Smooth muscle cell (in vitro differentiated cells): ENCODE data around the gene SPECC1L. TPM values are rescaled to one million over a fixed set of nuclear protein-coding genes. Genes with fewer than 3 reads are reported as not detected.

Experiments used
- DNase-seq: peaks from one replicate; lab custom pipeline; 2025; ENCODE audit not compliant: unreplicated experiment; lab: John Stamatoyannopoulos, UW
- H2AFZ ChIP-seq: fragments of 200-600 bp; sonication (generic); 2 replicates; pipeline ENCODE4 v1.6.0; 2016; ENCODE audit warnings: antibody characterized with exemption, low read depth, mild to moderate bottlenecking
- H3F3A ChIP-seq: fragments of 200-600 bp; sonication (generic); 2 replicates; pipeline ENCODE4 v1.6.0; 2017; ENCODE audit warnings: antibody characterized with exemption, low read depth
- H3K27ac ChIP-seq: fragments of 200-600 bp; sonication (generic); 2 replicates; pipeline ENCODE4 v1.5.1; 2016; ENCODE audit warnings: low read depth, mild to moderate bottlenecking
- H3K27me3 ChIP-seq: fragments of 200-600 bp; sonication (generic); 2 replicates; pipeline ENCODE4 v1.6.1; 2016; ENCODE audit warnings: low read depth, mild to moderate bottlenecking
- H3K36me3 ChIP-seq: fragments of 200-600 bp; sonication (generic); 2 replicates; pipeline ENCODE4 v1.5.1; 2016; ENCODE audit warnings: low read depth
- H3K4me1 ChIP-seq: fragments of 200-600 bp; sonication (generic); 2 replicates; pipeline ENCODE4 v1.5.1; 2016; ENCODE audit warnings: low read depth
- H3K4me2 ChIP-seq: fragments of 200-600 bp; sonication (generic); 2 replicates; pipeline ENCODE4 v1.6.0; 2016; ENCODE audit warnings: mild to moderate bottlenecking
- H3K4me3 ChIP-seq: fragments of 200-600 bp; sonication (generic); 2 replicates; pipeline ENCODE4 v1.5.1; 2016; ENCODE audit warnings: mild to moderate bottlenecking
- H3K79me2 ChIP-seq: fragments of 200-600 bp; sonication (generic); 2 replicates; pipeline ENCODE4 v1.6.0; 2016; ENCODE audit warnings: low read depth, mild to moderate bottlenecking
- H3K9ac ChIP-seq: fragments of 200-600 bp; sonication (generic); 2 replicates; pipeline ENCODE4 v1.6.0; 2016; ENCODE audit warnings: low read depth
- H3K9me3 ChIP-seq: fragments of 200-600 bp; sonication (generic); replicated peaks from 2 replicates; pipeline ENCODE4 v1.5.1; 2016; ENCODE audit warnings: low read depth
- H4K20me1 ChIP-seq: fragments of 200-600 bp; sonication (generic); 2 replicates; pipeline ENCODE4 v1.6.0; 2016; ENCODE audit warnings: low read depth
- WGBS: methylation state at CpG from one replicate; pipeline ENCODE4 v1.1.7; 2016; ENCODE audit warnings: low lambda C conversion rate; 5-methylcytosine and 5-hydroxymethylcytosine counted together
- polyA plus RNA-seq: library from polyadenylated mRNA; unstranded; fragments of >200 nt; fragmentation: Nextera tagmentation; extraction: Ambion mirVana; gene quantifications from 2 replicates; pipeline ENCODE4 v1.2.1, GENCODE V29; 2016
- total RNA-seq: library from RNA; depleted of rRNA; stranded (reverse); fragments of >200 nt; gene quantifications from 2 replicates; pipeline ENCODE4 v1.2.3, GENCODE V29; 2014
- TF ChIP-seq, protein P1 (sequence below): fragments of 200-600 bp; sonication (generic); IDR thresholded peaks from 2 replicates; pipeline ENCODE4 v1.5.1; 2017; ENCODE audit warnings: borderline replicate concordance, mild to moderate bottlenecking, antibody characterized with exemption; ENCODE audit not compliant: insufficient read depth, poor library complexity, severe bottlenecking

Gene SPECC1L
- total and polyA plus RNA-seq, 2 experiments from 2014 or later, result 10.0 to 19.1 TPM

DNA sequence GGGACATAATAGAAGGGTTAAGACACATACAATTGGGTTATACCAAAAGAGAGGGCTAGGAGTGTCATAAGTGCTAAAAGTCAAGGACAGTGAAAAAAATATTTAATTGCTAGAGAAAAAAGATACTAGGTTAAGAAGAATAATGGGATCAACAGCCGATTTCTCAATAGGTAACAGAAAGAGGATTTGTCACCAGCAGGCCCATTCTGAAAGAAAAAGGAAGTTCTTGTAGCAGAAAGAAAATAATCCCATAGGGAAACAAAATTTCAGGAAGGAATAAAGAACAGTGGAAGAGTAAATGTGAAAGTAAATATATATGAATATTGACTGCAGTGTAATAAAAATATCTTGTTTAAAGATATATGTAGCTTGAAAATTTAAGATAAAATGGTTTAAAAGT lies 113.5 kb downstream of the SPECC1L start:
- Histone ChIP-seq H3K27me3 (no peaks in the 10 kb centered on the region), H3K79me2 (no peaks in the 10 kb centered on the region), H3K4me1 (no peaks in the 10 kb centered on the region), H3K4me3 (no peak overlapping the region), H3K4me2 (no peak overlapping the region), H4K20me1 (peaks cover 12% of the 10 kb centered on the region), H3K9ac (no peak overlapping the region), H3F3A (no peaks in the 10 kb centered on the region), H2AFZ (no peak overlapping the region), H3K27ac (no peak overlapping the region), H3K36me3 (no peaks in the 10 kb centered on the region), H3K9me3 (no peaks in the 10 kb centered on the region)
- no peak for DNase-seq
- TF ChIP-seq, protein P1, sequence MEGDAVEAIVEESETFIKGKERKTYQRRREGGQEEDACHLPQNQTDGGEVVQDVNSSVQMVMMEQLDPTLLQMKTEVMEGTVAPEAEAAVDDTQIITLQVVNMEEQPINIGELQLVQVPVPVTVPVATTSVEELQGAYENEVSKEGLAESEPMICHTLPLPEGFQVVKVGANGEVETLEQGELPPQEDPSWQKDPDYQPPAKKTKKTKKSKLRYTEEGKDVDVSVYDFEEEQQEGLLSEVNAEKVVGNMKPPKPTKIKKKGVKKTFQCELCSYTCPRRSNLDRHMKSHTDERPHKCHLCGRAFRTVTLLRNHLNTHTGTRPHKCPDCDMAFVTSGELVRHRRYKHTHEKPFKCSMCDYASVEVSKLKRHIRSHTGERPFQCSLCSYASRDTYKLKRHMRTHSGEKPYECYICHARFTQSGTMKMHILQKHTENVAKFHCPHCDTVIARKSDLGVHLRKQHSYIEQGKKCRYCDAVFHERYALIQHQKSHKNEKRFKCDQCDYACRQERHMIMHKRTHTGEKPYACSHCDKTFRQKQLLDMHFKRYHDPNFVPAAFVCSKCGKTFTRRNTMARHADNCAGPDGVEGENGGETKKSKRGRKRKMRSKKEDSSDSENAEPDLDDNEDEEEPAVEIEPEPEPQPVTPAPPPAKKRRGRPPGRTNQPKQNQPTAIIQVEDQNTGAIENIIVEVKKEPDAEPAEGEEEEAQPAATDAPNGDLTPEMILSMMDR, result no peak
- WGBS, result 100% methylated on average over 1 of the region's 1 CpG

DNA sequence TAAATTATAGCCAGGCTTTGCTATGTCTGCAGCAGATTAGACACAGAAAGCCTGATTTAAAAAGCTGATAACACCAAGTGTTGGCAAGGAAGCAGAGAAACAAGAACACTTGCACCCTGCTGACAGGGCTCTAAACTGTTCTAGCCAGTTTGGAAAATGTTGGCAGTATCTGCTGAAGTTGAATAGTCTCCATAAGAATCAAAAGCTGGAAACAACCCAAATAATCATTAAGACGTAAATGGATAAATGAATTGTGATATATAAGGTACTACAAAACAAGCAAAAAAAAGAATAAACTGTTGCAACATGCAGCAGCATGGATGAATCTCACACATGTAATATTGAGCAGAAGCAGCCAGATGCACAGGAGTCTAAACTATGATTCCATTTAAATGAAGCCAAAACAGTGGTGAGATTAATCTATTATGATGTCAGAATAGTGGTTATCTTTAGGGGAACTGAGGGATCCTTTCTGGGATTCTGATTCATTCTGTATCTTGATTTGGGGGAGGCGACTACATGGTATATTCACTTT lies 116.4 kb downstream of the SPECC1L start:
- Histone ChIP-seq H3K36me3 (no peaks in the 10 kb centered on the region), H3K4me2 (no peak overlapping the region), H2AFZ (no peak overlapping the region), H3K27me3 (no peaks in the 10 kb centered on the region), H3F3A (no peaks in the 10 kb centered on the region), H3K9me3 (no peaks in the 10 kb centered on the region), H3K27ac (no peak overlapping the region), H3K9ac (no peak overlapping the region), H4K20me1 (peaks cover 24% of the 10 kb centered on the region), H3K4me3 (no peak overlapping the region), H3K79me2 (no peaks in the 10 kb centered on the region), H3K4me1 (no peaks in the 10 kb centered on the region)
- no peak for DNase-seq
- 99% methylated on average over 2 of the region's 2 CpGs for WGBS
- TF ChIP-seq, protein P1, result no peak

DNA sequence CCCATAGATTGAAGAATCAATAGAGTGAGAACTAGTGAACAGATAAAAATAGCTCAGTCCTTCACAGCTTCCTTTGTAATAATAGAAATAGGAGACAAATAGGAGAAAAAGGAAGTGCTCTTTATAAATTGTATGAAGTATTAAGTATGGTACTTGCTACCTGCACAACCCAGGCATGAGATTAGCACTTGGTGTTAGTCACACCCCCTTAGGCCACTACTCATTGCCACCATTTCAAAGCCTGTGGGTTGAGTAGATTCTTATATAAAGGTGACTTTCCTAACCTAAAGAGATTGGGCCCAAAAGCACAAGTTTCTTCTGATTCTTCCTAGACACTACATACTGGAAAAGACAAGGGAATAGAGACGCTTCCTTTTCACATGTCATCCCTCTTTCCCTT lies 119.0 kb downstream of the SPECC1L start:
- DNase-seq, result no peak
- H3F3A ChIP-seq, result no peaks in the 10 kb centered on the region
- TF ChIP-seq, protein P1, result no peak
- no peaks in the 10 kb centered on the region for H3K36me3 ChIP-seq
- no peak overlapping the region for H2AFZ ChIP-seq
- H3K27me3 ChIP-seq, result no peaks in the 10 kb centered on the region
- peaks cover 48% of the 10 kb centered on the region for H4K20me1 ChIP-seq
- no peak overlapping the region for H3K9ac ChIP-seq
- no peak overlapping the region for H3K27ac ChIP-seq
- no peak overlapping the region for H3K4me3 ChIP-seq
- no peaks in the 10 kb centered on the region for H3K79me2 ChIP-seq
- H3K4me1 ChIP-seq, result no peaks in the 10 kb centered on the region
- H3K9me3 ChIP-seq, result no peaks in the 10 kb centered on the region
- 93% methylated on average over 1 of the region's 1 CpG for WGBS
- H3K4me2 ChIP-seq, result no peak overlapping the region

DNA sequence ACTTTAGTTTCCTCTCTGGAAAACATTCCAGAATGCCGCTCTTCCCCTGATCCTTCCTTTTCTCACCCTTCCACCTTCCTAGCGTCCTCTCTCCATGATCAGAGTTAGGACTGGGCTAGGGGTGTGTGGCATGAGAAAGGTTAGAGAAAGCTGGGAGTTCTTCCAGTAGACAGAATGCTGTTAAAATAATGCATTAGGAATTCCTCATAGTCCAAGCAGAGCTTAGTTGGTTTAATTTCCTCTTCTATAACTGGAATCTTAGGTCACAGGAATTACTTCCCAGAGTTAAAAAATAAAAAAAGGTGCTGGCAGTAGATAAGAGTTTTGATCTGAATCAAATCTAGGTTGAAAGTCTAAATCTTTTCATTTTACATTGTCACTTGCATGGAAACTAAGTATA lies 119.5 kb downstream of the SPECC1L start:
- Histone ChIP-seq H3K4me1 (no peaks in the 10 kb centered on the region), H3K36me3 (no peaks in the 10 kb centered on the region), H3K79me2 (no peaks in the 10 kb centered on the region), H2AFZ (no peak overlapping the region), H4K20me1 (peaks cover 53% of the 10 kb centered on the region), H3K27ac (no peak overlapping the region), H3K9me3 (no peaks in the 10 kb centered on the region), H3K4me3 (no peak overlapping the region), H3K9ac (no peak overlapping the region), H3F3A (no peaks in the 10 kb centered on the region), H3K27me3 (no peaks in the 10 kb centered on the region), H3K4me2 (no peak overlapping the region)
- TF ChIP-seq, protein P1, result no peak
- WGBS, result 91% methylated on average over 2 of the region's 2 CpGs
- DNase-seq, result no peak
